ENCODE results near the gene SASH1. TPM values are rescaled to one million over a fixed set of nuclear protein-coding genes. Genes with fewer than 3 reads are reported as not detected.

The SASH1 gene
- total and polyA plus RNA-seq, 9 donors: 8.6 to 35.2 (median 18.2) TPM

GRCh38 chr6:148525453-148525852, 182.8 kb downstream of the SASH1 start:
- Histone ChIP-seq H3K4me1 (ENCODE audit: insufficient read depth) (peaks cover 4% of the 10 kb centered on the region), H3K27me3 (no peaks in the 10 kb centered on the region), H3K9me3 (no peaks in the 10 kb centered on the region), H3K4me3 (no peak overlapping the region), H3K27ac (peak overlapping the region in 1 of 2 donors; percentile 33), H3K36me3 (no peaks in the 10 kb centered on the region)
- DNase-seq: no peak
- intact Hi-C loops (cut with DNase I): no loop called here
- TF ChIP-seq EP300 (IDR thresholded peaks at IDR 0.05) (no peak), POLR2A (IDR thresholded peaks at IDR 0.05) (no peak), CTCF (IDR thresholded peaks at IDR 0.05) (no peak)
- 66 to 73% (median 69%) methylated on average over 4 of the region's 4 CpGs for WGBS, 3 donors

GRCh38 chr6:148526145-148526544, 183.5 kb downstream of the SASH1 start:
- Histone ChIP-seq H3K4me1 (ENCODE audit: insufficient read depth) (peaks cover 4% of the 10 kb centered on the region), H3K36me3 (no peaks in the 10 kb centered on the region), H3K9me3 (no peaks in the 10 kb centered on the region), H3K4me3 (no peak overlapping the region), H3K27me3 (no peaks in the 10 kb centered on the region), H3K27ac (no peak overlapping the region)
- 92 to 97% (median 96%) methylated on average over 7 of the region's 7 CpGs for WGBS, 3 donors
- intact Hi-C loops (cut with DNase I): no loop called here
- no peak for DNase-seq
- no peak for TF ChIP-seq CTCF (IDR thresholded peaks at IDR 0.05)
- TF ChIP-seq POLR2A (IDR thresholded peaks at IDR 0.05): no peak
- no peak for TF ChIP-seq EP300 (IDR thresholded peaks at IDR 0.05)

- no peak overlapping the region for H3K4me3 ChIP-seq
- H3K9me3 ChIP-seq: no peaks in the 10 kb centered on the region
- no peaks in the 10 kb centered on the region for H3K36me3 ChIP-seq
- 59 to 63% (median 60%) methylated on average over 5 of the region's 5 CpGs for WGBS, 3 donors
- no peak for DNase-seq
- no peaks in the 10 kb centered on the region for H3K27me3 ChIP-seq
- intact Hi-C loops (cut with DNase I): no loop called here
- no peak overlapping the region for H3K27ac ChIP-seq
- H3K4me1 ChIP-seq (ENCODE audit: insufficient read depth): peaks cover 6% of the 10 kb centered on the region
- no peak for TF ChIP-seq EP300 (IDR thresholded peaks at IDR 0.05)
- no peak for TF ChIP-seq CTCF (IDR thresholded peaks at IDR 0.05)
- no peak for TF ChIP-seq POLR2A (IDR thresholded peaks at IDR 0.05)
Observed at GRCh38 chr6:148528292-148528691, 185.7 kb downstream of the SASH1 start.

- Histone ChIP-seq H3K36me3 (no peaks in the 10 kb centered on the region), H3K27ac (no peak overlapping the region), H3K9me3 (no peaks in the 10 kb centered on the region), H3K27me3 (no peaks in the 10 kb centered on the region), H3K4me3 (no peak overlapping the region), H3K4me1 (ENCODE audit: insufficient read depth) (peaks cover 6% of the 10 kb centered on the region)
- intact Hi-C loops (cut with DNase I): no loop called here
- no peak for TF ChIP-seq CTCF (IDR thresholded peaks at IDR 0.05)
- TF ChIP-seq EP300 (IDR thresholded peaks at IDR 0.05): no peak
- TF ChIP-seq POLR2A (IDR thresholded peaks at IDR 0.05): no peak
- DNase-seq: no peak
- WGBS, 3 donors: 90 to 93% (median 90%) methylated on average over 13 of the region's 13 CpGs
Observed at GRCh38 chr6:148529010-148529409, 186.4 kb downstream of the SASH1 start.

Measured in ovary (tissue), 9 donors.